ENCODE results near the gene KCTD12.

Gene KCTD12

GRCh38 chr13:76853481-76853880 is 32.7 kb downstream of the KCTD12 start:
- no peak for DNase-seq

- DNase-seq: no peak
These were observed 33.2 kb downstream of the KCTD12 start for GRCh38 chr13:76852986-76853385.

GRCh38 chr13:76851961-76852360 is 34.2 kb downstream of the KCTD12 start:
- DNase-seq: no peak

- no peak for DNase-seq
These were observed 36.7 kb downstream of the KCTD12 start for GRCh38 chr13:76849493-76849892.

GRCh38 chr13:76848596-76848995 is 37.6 kb downstream of the KCTD12 start:
- DNase-seq: no peak

- DNase-seq: no peak
These were observed 39.8 kb downstream of the KCTD12 start for GRCh38 chr13:76846363-76846762.

GRCh38 chr13:76845865-76846264 is 40.3 kb downstream of the KCTD12 start:
- no peak for DNase-seq

GRCh38 chr13:76845367-76845766 is 40.8 kb downstream of the KCTD12 start:
- DNase-seq: no peak

GRCh38 chr13:76837801-76838200 is 48.4 kb downstream of the KCTD12 start:
- no peak for DNase-seq

- no peak for DNase-seq
These were observed 49.9 kb downstream of the KCTD12 start for GRCh38 chr13:76836311-76836710.

GRCh38 chr13:76833441-76833954 is 52.7 kb downstream of the KCTD12 start:
- no peak for DNase-seq

- DNase-seq: no peak
These were observed 53.8 kb downstream of the KCTD12 start for GRCh38 chr13:76832258-76832988.

GRCh38 chr13:76830805-76831204 is 55.4 kb downstream of the KCTD12 start:
- DNase-seq: no peak
